OCI-LY7 (cell line): ENCODE data around the gene PFN1. TPM values are rescaled to one million over a fixed set of nuclear protein-coding genes. Genes with fewer than 3 reads are reported as not detected.

ENCODE experiments used
- BruUV-seq: library from RNA; stranded (reverse); fragments of 400-500 nt; replicated peaks from 2 replicates; lab custom pipeline; 2021; lab: Mats Ljungman, UMichigan
- CTCF ChIA-PET: fragments of 300-600 bp; sonication (Branson Sonifier 250); formaldehyde crosslinking; loops from one replicate; lab custom pipeline; 2022; ENCODE audit warnings: antibody characterized with exemption; ENCODE audit not compliant: unreplicated experiment; lab: Charles Lee
- POLR2A ChIA-PET: fragments of 300-600 bp; sonication (Branson Sonifier 250); formaldehyde crosslinking; loops from one replicate; lab custom pipeline; 2022; ENCODE audit warnings: antibody characterized with exemption; lab: Charles Lee
- DNase-seq: peaks from one replicate; pipeline ENCODE4 v3.0.0-alpha.2; 2015; ENCODE audit warnings: low spot score
- H2AFZ ChIP-seq: fragments of 200-600 bp; sonication (generic), shearing (Covaris generic); 2 replicates; pipeline ENCODE4 v1.6.1; 2014; ENCODE audit warnings: mild to moderate bottlenecking, antibody characterized with exemption, low read length, moderate library complexity
- H3K27ac ChIP-seq: fragments of 200-600 bp; sonication (generic); 2 replicates; pipeline ENCODE4 v1.5.1; 2014; ENCODE audit warnings: mixed run types, low read depth, mild to moderate bottlenecking, moderate library complexity, low read length, inconsistent platforms; ENCODE audit not compliant: poor library complexity, severe bottlenecking
- H3K36me3 ChIP-seq: fragments of 200-600 bp; sonication (generic); 2 replicates; pipeline ENCODE4 v1.6.1; 2014; ENCODE audit warnings: mild to moderate bottlenecking, antibody characterized with exemption, low read length, moderate library complexity, mixed read lengths; ENCODE audit not compliant: insufficient read depth
- H3K4me1 ChIP-seq: fragments of 200-600 bp; sonication (generic); 2 replicates; pipeline ENCODE4 v1.5.1; 2014; ENCODE audit warnings: mild to moderate bottlenecking, low read length; ENCODE audit not compliant: insufficient read depth, poor library complexity, severe bottlenecking
- H3K4me2 ChIP-seq: fragments of 200-600 bp; sonication (generic); 2 replicates; pipeline ENCODE4 v1.6.1; 2014; ENCODE audit warnings: mild to moderate bottlenecking, low read length
- H3K4me3 ChIP-seq: fragments of 200-600 bp; sonication (generic); 2 replicates; pipeline ENCODE4 v1.5.1; 2014; ENCODE audit warnings: mild to moderate bottlenecking, low read depth, low read length; ENCODE audit not compliant: poor library complexity, severe bottlenecking
- H3K79me2 ChIP-seq: fragments of 200-600 bp; sonication (generic); 2 replicates; pipeline ENCODE4 v1.6.1; 2016; ENCODE audit warnings: low read depth, mild to moderate bottlenecking, low read length, moderate library complexity, mixed read lengths; ENCODE audit not compliant: insufficient read depth
- H3K9me2 ChIP-seq: fragments of 200-600 bp; sonication (generic); 2 replicates; pipeline ENCODE4 v1.6.1; 2016; ENCODE audit warnings: mild to moderate bottlenecking, low read length, mixed read lengths; ENCODE audit not compliant: insufficient read depth
- H3K9me3 ChIP-seq: fragments of 200-600 bp; sonication (generic); 2 replicates; pipeline ENCODE4 v1.6.1; 2014; ENCODE audit warnings: mild to moderate bottlenecking, mixed run types, low read length, mixed read lengths
- H4K20me1 ChIP-seq: fragments of 200-600 bp; sonication (generic); 2 replicates; pipeline ENCODE4 v1.6.1; 2014; ENCODE audit warnings: mild to moderate bottlenecking, antibody characterized with exemption, low read length, moderate library complexity, mixed read lengths; ENCODE audit not compliant: insufficient read depth
- EZH2phosphoT487 ChIP-seq: fragments of 200-600 bp; sonication (generic); IDR thresholded peaks from 2 replicates; pipeline ENCODE4 v1.6.1; 2018; ENCODE audit warnings: low read depth, borderline replicate concordance, mild to moderate bottlenecking, mixed run types, antibody characterized with exemption, low read length, moderate library complexity, mixed read lengths
- intact Hi-C: fragments of 100-400 bp; cut with micrococcal nuclease; formaldehyde crosslinking; loops from one replicate; pipeline ENCODE4 v1.10.0; 2022; ENCODE audit not compliant: unreplicated experiment
- total RNA-seq, 2 experiments: library from RNA; depleted of rRNA in 1 of 2; stranded (reverse); fragments of >200 nt in 1 of 2; shearing (Covaris generic) in 1 of 2; gene quantifications; 2 replicates each; pipeline ENCODE4 v1.2.3, GENCODE V29; 2014 to 2022
- TF ChIP-seq, protein P1 (sequence below): fragments of 200-600 bp; sonication (generic); conservative IDR thresholded peaks from 2 replicates; pipeline ENCODE4 v1.5.1; 2014; ENCODE audit warnings: mild to moderate bottlenecking, antibody characterized with exemption, low read length, moderate library complexity, mixed read lengths

The PFN1 gene
- total RNA-seq, 2 experiments from 2014 or later: 1,053 TPM

GRCh38 chr17:4969047-4969550, 20.8 kb upstream of the PFN1 start:
- intact Hi-C loops: loop anchor here (5.0 kb wide), 1 partner anchor 48 kb away; no protein-coding TSS in a partner anchor
- TF ChIP-seq, protein P1, sequence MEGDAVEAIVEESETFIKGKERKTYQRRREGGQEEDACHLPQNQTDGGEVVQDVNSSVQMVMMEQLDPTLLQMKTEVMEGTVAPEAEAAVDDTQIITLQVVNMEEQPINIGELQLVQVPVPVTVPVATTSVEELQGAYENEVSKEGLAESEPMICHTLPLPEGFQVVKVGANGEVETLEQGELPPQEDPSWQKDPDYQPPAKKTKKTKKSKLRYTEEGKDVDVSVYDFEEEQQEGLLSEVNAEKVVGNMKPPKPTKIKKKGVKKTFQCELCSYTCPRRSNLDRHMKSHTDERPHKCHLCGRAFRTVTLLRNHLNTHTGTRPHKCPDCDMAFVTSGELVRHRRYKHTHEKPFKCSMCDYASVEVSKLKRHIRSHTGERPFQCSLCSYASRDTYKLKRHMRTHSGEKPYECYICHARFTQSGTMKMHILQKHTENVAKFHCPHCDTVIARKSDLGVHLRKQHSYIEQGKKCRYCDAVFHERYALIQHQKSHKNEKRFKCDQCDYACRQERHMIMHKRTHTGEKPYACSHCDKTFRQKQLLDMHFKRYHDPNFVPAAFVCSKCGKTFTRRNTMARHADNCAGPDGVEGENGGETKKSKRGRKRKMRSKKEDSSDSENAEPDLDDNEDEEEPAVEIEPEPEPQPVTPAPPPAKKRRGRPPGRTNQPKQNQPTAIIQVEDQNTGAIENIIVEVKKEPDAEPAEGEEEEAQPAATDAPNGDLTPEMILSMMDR: no peak
- TF ChIP-seq EZH2phosphoT487: no peak
- no peak for DNase-seq

GRCh38 chr17:4968486-4969046, 20.2 kb upstream of the PFN1 start:
- ChIA-PET CTCF (no interaction called here), POLR2A (interaction anchor here (0.6 to 6.0 kb wide), 4 partner anchors 16 to 67 kb away, joined by 3 to 51 read pairs (median 12); partner anchors contain the start of genes CAMTA2, ENO3, RNF167 and SLC25A11)

More at GRCh38 chr17:4969047-4969550, 20.8 kb upstream of the PFN1 start:
- BruUV-seq: no TSS peak
- ChIA-PET POLR2A (interaction anchor here (1.5 to 6.0 kb wide), 3 partner anchors 17 to 29 kb away, joined by 5 to 51 read pairs (median 20); partner anchors contain the start of genes CAMTA2, ENO3, RNF167 and SLC25A11), CTCF (no interaction called here)
- no peaks in the 10 kb centered on the region for H4K20me1 ChIP-seq
- H2AFZ ChIP-seq: no peak overlapping the region
- peak overlapping the region; percentile 78 for H3K4me3 ChIP-seq
- H3K4me1 ChIP-seq: peaks cover 23% of the 10 kb centered on the region
- H3K79me2 ChIP-seq: peaks cover 22% of the 10 kb centered on the region; the same call in 1 of the 2 replicates
- H3K4me2 ChIP-seq: peak overlapping the region; percentile 80; the same call in 1 of the 2 replicates
- peaks cover 31% of the 10 kb centered on the region for H3K36me3 ChIP-seq
- H3K27ac ChIP-seq: no peak overlapping the region
- no peaks in the 10 kb centered on the region for H3K9me2 ChIP-seq
- no peaks in the 10 kb centered on the region for H3K9me3 ChIP-seq

More at GRCh38 chr17:4968486-4969046, 20.2 kb upstream of the PFN1 start:
- no peaks in the 10 kb centered on the region for H4K20me1 ChIP-seq
- no peaks in the 10 kb centered on the region for H3K9me2 ChIP-seq
- peak overlapping the region; percentile 80 for H3K4me2 ChIP-seq
- no peak for TF ChIP-seq EZH2phosphoT487
- TF ChIP-seq, protein P1: no peak
- peak overlapping the region; percentile 77 for H3K27ac ChIP-seq
- H3K4me3 ChIP-seq: peak overlapping the region; percentile 78
- no peaks in the 10 kb centered on the region for H3K9me3 ChIP-seq
- no TSS peak for BruUV-seq
- H3K36me3 ChIP-seq: peaks cover 27% of the 10 kb centered on the region
- H3K79me2 ChIP-seq: peaks cover 22% of the 10 kb centered on the region; the same call in 1 of the 2 replicates
- H2AFZ ChIP-seq: no peak overlapping the region; the same call in 1 of the 2 replicates
- no peak for DNase-seq
- intact Hi-C loops: loop anchor here (5.0 kb wide), 1 partner anchor 49 kb away; no protein-coding TSS in a partner anchor
- peaks cover 23% of the 10 kb centered on the region for H3K4me1 ChIP-seq
